A549 treated with AZD9567 at 1 μM for 4 hours (cell line): ENCODE measurements around the gene SCAND1. TPM values are rescaled to one million over a fixed set of nuclear protein-coding genes. Genes with fewer than 3 reads are reported as not detected.

ENCODE experiments used
- total RNA-seq: library from RNA; stranded (reverse); fragments of 200-300 nt; extraction: Qiagen RNA extraction; gene quantifications from 5 replicates; pipeline ENCODE4 v1.2.3, GENCODE V29; 2022; ENCODE audit not compliant: insufficient read depth

Gene SCAND1
- 45.3 to 105 TPM (median 96.0 TPM) in 5 replicates for total RNA-seq

DNA sequence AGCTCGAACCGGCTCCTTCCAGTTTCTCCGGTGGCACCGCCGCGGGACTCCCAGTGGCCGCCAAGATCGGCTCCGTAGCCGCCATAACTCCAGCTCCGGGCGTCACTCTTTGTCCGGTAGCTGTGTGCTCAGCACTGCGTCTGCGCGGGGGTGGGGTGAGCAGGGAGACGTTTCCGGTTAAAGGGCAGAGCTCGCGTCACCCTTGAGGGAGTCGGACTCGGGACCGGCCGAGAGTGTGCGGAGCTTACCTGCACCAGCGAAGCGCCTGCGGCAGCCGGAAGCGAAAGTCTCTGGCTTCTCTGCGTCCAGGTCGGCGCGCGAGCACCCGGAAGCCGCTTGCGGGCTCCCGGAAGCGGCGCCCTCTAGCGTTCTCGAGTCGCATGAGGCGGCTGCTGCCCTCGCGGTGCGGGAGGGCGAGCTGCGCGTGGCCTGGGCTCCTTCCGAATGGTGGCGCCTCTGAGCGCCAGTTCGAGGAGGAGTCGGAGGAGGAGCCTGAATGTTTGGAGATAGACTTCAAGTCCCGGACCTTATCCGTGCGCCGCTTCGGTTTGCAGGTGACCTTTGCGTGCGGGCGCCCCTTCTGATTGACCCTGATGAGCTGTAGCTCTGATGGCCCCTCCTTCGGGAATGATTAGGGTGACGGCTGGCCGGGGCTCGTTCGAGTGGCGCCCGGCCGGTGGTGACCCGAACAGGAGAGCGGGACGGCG, at the start of gene SCAND1:
SCAND1 (minus strand) TSS at position 303 of the 707 bp plus-strand sequence; CDS start at position 85, 218 bp downstream.

DNA sequence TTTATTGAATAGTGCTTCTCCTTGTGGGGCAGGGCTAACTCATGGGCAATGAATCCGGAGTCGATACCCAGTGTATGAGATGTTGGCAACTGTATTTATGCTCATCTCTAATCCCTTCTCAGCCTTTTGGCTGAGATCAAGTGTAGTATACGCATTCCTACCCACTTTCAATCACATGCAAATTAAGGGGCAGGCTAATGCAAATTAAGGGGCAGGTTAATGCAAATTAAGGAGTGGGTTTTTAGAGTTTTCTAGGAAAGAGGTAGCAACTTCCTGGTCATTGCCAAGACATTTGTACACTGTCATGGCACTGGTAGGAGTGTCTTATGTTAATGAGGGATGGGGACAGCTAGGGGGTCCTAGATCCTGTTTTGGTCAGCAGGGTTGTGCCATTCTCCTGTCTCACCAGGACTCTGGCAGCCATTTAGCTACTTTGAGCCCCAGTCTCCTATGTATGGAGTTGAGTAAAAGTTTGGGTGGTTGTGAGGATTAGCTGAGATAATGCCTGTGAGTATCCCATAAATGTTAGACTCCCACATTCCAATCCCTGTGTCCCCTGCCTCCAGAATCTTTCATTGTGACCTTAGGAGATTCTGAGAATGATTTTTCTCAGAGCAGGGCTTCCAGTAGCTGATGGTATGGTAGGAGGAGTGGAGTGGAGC, 13.8 kb upstream of the SCAND1 start, which contains the start of gene CNBD2:
CNBD2 (plus strand) TSS at position 612 of the 662 bp plus-strand sequence. CDS start 173 bp downstream, outside the sequence.

Other genes starting within 250 kb of the SCAND1 start
- gene RBM39, start 212.2 kb downstream of the SCAND1 start, total RNA-seq, result 166 to 193 TPM (median 186 TPM) in 5 replicates
- gene PHF20, start 182.5 kb downstream of the SCAND1 start, total RNA-seq, result 28.5 to 32.0 TPM (median 30.4 TPM) in 5 replicates
- 6.4 to 7.1 TPM (median 6.7 TPM) in 4 of 5 replicates, not detected in the other for gene CNBD2, start 14.1 kb upstream of the SCAND1 start, total RNA-seq
- 52.9 to 66.8 TPM (median 63.4 TPM) in 5 replicates for gene EPB41L1, start 200.2 kb upstream of the SCAND1 start, total RNA-seq